Stimulated activated CD8-positive, alpha-beta memory T cell treated with anti-CD3 and anti-CD28 coated beads, Interleukin-4, amount 100 ng/mL, for 24 hours (primary cell): ENCODE data around the gene TRIOBP.
A peak's percentile ranks its signal among the peaks of the same experiment; 100 is the strongest.
"Not testable (repeated sequence)": the region's sequence is repeated elsewhere in the genome, so short reads cannot be mapped to it uniquely, and the experiment has no call there.

Experiments
- DNase-seq: peaks from one replicate; pipeline ENCODE4 v3.0.0-alpha.2; 2020; ENCODE audit warnings: low read depth

Gene TRIOBP

DNA sequence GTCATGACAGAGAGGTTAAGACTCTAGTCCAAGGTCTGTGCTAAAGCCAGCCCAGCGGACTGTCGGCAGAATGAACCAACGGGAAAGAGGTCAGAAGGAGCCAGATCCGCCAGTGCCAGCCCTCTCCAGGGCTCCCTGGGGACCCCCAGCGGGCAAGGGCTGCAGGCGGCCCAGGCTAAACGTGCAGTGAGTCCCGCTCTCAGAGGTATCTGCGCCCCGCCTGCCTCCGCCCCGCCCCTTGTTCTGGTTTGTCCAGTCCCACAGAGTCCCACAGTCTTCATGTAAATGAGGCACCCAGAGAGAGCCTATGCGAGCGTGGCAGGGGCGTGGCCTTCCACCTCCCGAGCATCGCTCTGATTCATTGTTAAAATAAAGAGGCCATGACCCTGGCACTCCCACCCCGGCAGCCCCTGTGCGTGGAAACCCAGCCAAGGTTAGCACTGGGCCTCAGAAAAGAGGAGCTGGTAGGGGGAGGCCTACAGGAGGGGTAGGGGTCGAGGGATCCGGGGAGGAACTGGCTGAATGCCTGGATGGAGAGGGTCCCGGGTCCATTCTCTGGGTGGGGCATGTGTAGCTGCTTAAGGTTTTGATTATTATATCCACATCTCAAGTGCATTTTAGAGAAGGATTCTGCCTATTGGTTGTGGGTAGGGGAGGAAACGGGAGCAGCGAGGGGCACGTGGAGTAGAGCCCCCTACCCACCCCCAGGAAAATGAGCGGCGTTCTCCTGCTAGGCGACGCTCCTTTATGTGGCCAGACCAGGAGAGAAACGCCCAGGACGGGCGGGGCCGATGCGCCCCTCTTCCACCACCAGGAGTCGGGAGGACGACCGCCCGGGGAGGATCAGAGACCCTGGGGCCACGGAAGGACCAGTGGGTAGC is at the start of gene TRIOBP:
TSS of gene TRIOBP (plus strand) at position 392 of the 881 bp plus-strand sequence. CDS start 4,318 bp downstream, outside the sequence.
- peak; percentile 86 for DNase-seq

- DNase-seq: no peak
Measured at GRCh38 chr22:37647317-37647716, 49.5 kb upstream of the TRIOBP start.

GRCh38 chr22:37647928-37648327 is 48.9 kb upstream of the TRIOBP start:
- DNase-seq: no peak

DNA sequence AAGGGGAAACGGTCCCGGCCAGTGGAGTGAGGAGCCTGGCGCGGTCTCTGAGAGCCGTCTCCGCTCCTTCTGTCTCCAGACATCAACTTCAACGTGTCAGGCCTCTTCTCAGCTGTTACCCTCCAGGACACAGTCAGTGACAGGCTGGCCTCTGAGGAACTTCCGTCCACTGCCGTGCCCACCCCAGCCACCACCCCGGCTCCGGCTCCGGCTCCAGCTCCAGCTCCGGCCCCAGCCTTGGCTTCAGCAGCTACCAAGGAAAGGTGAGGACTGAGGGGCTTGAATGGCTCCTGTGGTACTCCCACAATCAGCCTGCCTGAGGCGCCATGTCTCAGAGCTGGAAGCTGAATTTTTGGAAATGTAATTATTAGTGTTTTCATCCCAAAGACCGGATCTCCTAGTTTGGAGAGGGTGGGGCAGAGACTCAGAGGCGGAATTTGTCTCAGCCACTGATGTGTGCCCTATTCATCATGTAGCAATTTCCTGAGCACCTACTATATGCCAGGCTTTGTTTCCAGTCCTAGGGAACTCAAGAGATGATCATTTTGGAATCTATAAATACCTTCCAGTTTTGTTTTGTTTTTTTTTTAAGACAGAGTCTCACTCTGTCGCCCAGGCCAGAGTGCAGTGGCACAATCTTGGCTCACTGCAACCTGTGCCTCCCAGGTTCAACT is 46.2 kb upstream of the TRIOBP start:
- no peak for DNase-seq

DNA sequence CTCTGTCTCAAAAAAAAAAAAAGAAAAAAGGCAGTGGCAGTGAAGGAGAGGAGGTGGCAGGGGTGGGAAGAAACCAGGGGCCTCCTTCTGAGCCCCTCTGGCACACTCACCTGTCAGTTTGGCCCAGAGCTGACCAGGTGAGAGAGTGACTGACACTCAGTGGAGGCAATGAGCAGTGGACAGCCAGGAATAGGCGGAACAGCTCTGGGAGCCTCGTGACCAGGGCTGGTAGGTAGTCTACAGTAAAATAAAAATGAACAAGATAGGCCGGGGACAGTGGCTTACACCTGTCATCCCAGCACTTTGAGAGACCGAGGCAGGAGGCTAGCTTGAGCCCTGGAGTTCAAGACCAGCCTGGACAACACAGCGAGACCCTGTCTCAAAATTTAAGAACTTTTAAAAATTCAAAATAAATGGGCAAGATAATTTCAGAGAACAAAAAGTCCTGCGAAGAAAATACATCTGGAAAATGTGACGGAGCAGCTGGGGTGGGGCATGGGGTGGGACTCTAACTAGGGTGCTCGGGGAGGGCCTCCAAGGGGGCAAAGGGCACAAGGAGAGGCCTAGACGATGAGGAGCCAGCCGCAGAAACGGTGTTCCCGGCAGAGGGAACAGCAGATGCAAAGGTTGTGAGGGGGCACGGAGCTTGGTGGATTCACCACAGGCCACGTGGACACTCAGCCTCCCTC is 42.1 kb upstream of the TRIOBP start:
- no peak for DNase-seq

DNA sequence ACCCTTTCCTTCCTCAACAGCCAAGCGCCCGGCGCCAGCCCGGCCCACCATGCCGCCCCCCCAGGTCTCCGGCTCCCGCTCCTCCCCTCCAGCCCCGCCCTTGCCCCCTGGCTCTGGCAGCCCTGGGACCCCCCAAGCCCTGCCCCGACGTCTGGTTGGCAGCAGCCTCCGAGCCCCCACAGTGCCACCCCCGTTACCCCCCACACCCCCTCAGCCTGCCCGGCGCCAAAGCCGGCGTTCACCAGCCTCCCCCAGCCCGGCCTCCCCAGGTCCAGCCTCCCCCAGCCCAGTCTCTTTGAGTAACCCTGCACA is 41.6 kb upstream of the TRIOBP start:
- no peak for DNase-seq

DNA sequence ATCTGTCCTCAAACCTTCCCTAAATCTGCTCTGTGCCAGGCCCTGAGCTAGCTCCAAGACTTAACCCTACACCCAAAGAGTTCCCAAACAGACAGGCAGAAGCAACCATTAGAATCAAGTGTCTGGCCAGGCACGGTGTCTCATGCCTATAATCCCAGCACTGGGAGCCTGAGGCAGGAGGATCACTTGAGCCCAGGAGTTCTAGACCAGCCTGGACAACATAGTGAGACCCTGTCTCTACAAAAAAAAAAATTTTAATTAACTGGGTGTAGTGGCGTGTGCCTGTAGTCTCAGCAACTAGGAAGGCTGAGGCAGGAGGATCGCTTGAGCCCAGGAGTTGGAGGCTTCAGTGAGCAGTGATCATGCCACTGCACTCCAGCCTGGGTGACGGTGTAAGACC is 40.3 kb upstream of the TRIOBP start:
- not testable (repeated sequence) for DNase-seq

DNA sequence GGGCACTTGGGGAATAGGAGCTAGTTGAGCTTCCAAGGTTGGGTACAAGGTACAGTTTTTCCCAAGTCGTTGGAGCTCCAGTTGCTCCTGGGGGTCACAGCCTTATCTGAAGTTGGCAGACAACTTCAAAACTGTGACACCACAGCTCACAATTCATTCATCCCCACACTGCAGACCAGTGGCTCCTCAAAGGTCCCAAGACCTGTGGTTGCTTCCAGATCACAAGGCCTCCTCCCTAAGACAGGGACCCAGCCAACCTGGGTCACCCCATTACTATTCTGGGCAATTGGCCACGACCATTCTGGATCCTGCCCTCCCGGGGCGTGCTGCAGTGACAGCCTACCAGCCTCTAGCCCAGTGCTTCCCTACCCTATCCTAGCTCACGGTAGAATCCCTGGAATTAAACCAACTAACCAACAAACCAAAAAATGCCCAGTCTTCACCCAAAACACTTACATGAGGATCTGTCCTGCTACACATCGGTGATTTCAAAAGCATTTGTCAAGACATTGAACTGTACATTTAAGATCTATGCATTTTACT is 39.2 kb upstream of the TRIOBP start:
- no peak for DNase-seq

DNA sequence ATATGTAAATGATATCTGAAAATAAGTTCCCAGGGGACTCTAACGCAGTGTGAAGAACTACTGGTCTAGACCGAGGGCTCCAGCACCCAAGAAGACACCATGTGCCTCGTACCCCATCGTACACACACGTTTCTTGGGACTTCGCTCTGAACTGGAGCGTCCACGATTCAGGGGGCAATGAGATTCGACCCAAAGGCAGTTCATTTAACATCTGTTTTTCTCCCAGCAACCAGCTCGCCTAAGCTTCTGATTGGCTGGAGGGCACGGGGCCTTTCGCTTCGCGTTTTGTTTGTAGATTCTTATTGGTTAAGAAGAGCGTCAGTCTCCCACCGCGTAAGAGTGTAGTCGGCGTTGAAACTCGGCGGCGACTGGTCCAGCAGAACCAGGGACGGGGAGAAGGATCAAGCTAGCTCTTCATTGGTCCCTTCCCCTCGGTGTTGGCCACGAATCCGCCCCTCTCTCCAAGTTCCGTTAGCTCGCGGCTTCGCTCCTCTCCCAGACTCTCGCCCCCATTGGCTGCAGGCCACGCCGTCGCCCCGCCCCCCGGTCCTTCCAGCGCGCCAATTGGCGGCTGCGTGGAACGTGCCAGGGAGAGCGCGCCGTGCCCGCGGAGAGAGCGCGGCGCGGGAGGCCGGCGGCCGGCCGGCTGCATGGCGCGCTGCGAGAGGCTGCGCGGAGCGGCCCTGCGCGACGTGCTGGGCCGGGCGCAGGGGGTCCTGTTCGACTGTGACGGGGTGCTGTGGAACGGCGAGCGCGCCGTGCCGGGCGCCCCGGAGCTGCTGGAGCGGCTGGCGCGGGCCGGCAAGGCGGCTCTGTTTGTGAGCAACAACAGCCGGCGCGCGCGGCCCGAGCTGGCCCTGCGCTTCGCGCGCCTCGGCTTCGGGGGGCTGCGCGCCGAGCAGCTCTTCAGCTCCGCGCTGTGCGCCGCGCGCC is 38.4 kb upstream of the TRIOBP start, which contains the start of gene PDXP:
TSS of gene PDXP (plus strand) at position 591 of the 933 bp plus-strand sequence. CDS start at position 651, 60 bp downstream.
- peak; percentile 98 for DNase-seq

DNA sequence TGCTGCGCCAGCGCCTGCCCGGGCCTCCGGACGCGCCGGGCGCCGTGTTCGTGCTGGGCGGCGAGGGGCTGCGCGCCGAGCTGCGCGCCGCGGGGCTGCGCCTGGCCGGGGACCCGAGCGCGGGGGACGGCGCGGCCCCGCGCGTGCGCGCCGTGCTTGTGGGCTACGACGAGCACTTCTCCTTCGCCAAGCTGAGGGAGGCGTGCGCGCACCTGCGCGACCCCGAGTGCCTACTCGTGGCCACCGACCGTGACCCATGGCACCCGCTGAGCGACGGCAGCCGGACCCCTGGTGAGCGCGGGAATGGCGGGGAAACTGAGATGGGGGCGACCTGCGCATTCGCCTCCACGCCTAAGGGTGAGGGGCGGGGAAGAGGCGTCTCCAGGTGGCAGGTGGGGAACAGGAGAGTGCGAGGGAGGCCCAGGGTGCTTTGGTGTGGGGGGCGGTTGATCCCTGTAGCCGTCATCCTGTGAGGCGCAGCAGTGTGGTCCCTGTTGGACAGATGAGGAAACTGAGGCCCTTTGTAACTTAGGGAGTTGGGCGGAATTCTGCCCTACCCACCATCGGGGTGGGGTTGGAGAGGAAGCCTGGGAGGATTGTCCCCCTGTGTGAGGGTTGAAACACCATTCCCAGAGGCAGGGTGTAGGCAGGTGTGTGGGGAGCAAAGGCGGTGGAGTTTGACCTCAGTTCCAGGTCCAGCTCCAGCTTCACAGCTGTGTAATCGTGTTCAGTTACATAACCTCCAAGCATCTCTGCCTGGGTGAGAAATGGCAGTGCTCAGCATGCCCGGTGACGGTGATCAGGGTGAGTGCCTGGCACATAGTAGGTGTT is 37.6 kb upstream of the TRIOBP start:
- no peak for DNase-seq

- no peak for DNase-seq
Measured at GRCh38 chr22:37659897-37660708, 36.7 kb upstream of the TRIOBP start.

DNA sequence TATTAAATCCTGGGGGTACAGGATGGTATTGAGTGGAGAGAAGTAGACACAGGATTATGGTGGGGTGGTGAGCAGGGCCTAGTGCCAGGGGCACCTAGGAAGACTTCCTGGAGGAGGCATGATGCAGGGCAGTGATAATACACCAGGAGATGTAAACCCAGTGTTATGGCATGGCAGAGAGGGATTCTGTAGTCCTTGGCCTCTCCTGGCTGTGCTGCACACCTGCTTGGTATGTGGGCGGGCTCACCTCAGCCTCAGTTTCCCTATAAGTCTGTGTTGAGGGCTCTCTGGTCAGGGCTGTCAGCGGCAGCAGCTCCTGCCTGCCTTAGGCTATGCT is 36.2 kb upstream of the TRIOBP start:
- DNase-seq: no peak

DNA sequence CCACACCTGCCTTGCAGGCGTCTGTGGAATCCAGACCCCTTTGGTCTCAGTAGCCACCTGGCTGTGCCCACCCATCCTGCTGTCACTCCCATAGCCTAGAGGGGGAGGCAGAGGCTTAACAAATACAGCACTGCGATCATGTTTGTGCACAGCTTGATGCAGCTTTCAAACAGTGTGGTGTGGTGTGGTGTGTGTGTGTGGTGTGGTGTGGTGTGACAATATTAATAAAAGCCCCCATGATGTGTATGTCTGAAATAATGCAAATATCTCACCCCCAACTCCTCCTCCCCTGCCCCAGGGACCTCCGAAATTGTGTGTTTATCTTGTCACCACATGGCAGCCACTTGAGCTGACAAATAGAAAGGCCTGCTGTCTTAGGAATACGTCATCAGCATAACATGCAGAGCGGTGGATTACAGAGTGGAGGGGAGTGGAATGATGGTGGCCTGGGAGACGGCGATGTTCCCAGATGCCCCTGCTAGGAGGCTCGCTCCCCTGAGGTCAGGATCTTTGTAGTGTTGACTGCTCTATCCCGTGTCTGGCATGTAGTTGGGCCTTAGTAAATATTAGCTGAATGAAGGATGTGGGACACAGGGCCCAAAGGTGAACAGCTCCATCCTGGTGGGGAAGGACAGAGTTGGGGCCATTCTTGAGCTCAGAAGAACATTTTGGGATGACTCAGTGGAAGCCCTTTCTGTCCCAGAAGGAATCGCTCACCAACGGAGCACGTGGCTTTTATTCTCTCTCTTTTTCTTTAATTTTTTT is 35.5 kb upstream of the TRIOBP start:
- no peak for DNase-seq

DNA sequence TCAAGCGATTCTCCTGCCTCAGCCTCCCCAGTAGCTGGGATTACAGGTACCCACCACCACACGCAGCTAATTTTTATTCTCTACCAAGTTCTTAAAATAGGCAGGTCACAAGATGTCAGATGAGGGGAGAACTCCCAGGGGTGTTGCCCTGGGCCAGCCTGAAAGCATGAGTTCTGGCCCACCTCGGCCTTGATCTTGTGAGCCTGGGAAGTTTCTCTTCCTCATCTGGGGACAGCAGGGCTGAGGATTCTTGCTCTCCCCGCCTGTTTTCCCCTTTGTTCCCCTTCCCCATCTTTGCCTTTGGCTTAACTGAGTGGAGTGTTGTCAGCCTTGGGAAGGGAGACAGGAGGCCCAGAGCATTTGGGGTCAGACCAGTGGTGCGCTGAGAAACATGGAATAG is 34.8 kb upstream of the TRIOBP start:
- DNase-seq: no peak

- DNase-seq: no peak
Measured at GRCh38 chr22:37663521-37664140, 33.2 kb upstream of the TRIOBP start.

- DNase-seq: no peak
Measured at GRCh38 chr22:37664249-37665101, 32.4 kb upstream of the TRIOBP start.

DNA sequence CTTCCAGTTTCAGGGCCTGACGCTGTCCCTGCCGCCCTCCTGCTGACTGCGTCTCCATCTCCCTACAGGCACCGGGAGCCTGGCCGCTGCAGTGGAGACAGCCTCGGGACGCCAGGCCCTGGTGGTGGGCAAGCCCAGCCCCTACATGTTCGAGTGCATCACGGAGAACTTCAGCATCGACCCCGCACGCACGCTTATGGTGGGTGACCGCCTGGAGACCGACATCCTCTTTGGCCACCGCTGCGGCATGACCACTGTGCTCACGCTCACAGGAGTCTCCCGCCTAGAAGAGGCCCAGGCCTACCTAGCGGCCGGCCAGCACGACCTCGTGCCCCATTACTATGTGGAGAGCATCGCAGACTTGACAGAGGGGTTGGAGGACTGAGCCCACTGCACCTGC is 31.4 kb upstream of the TRIOBP start:
- no peak for DNase-seq

- no peak for DNase-seq
Measured at GRCh38 chr22:37669586-37669985, 27.3 kb upstream of the TRIOBP start.
